EL (cell line): ENCODE data around the gene CGB1.
A peak's percentile ranks its signal among the peaks of the same experiment; 100 is the strongest.

Experiments used
- DNase-seq: peaks from one replicate; pipeline ENCODE4 v3.0.0-alpha.2; 2016

The CGB1 gene

GRCh38 chr19:49020931-49021895, 15.5 kb downstream of the CGB1 start:
- peak; percentile 72 for DNase-seq

GRCh38 chr19:49020342-49020741, 16.4 kb downstream of the CGB1 start:
- no peak for DNase-seq

- peak; percentile 76 for DNase-seq
These were observed 17.3 kb downstream of the CGB1 start for GRCh38 chr19:49019242-49019932.

GRCh38 chr19:49018388-49019241, 18.1 kb downstream of the CGB1 start:
- DNase-seq, result peak; percentile 33

GRCh38 chr19:49017666-49018351, 18.9 kb downstream of the CGB1 start:
- peak; percentile 79 for DNase-seq

- DNase-seq, result no peak
These were observed 19.5 kb downstream of the CGB1 start, which contains the start of gene LHB for GRCh38 chr19:49017041-49017665. Gene LHB (minus strand): TSS chr19:49017091. CDS start chr19:49017081, 10 bp downstream.

- no peak for DNase-seq
These were observed 20.4 kb downstream of the CGB1 start for GRCh38 chr19:49016067-49016839.

GRCh38 chr19:49014870-49015255, 21.8 kb downstream of the CGB1 start:
- DNase-seq, result no peak

- peak; percentile 49 for DNase-seq
These were observed 22.4 kb downstream of the CGB1 start for GRCh38 chr19:49014123-49014869.

- no peak for DNase-seq
These were observed 25.5 kb downstream of the CGB1 start for GRCh38 chr19:49011194-49011593.

GRCh38 chr19:49010453-49010852, 26.2 kb downstream of the CGB1 start:
- no peak for DNase-seq

- no peak for DNase-seq
These were observed 26.9 kb downstream of the CGB1 start for GRCh38 chr19:49009828-49010227.

- no peak for DNase-seq
These were observed 29.8 kb downstream of the CGB1 start for GRCh38 chr19:49006905-49007304.

GRCh38 chr19:49004964-49005614, 31.6 kb downstream of the CGB1 start:
- no peak for DNase-seq

GRCh38 chr19:49004133-49004532, 32.6 kb downstream of the CGB1 start:
- no peak for DNase-seq

- peak; percentile 67 for DNase-seq
These were observed 37.0 kb downstream of the CGB1 start for GRCh38 chr19:48999481-49000325.

GRCh38 chr19:48997972-48998371, 38.7 kb downstream of the CGB1 start:
- DNase-seq, result peak; percentile 71

GRCh38 chr19:48994035-48994386, 42.7 kb downstream of the CGB1 start:
- DNase-seq, result no peak
